IMR-90 (cell line): ENCODE results near the gene MLIP. TPM values are rescaled to one million over a fixed set of nuclear protein-coding genes. Genes with fewer than 3 reads are reported as not detected.
A peak's percentile ranks its signal among the peaks of the same experiment; 100 is the strongest.

Experiments
- ATAC-seq: fragments of 200-7000 bp; cut with Tn5 transposase; 2 replicates; pipeline ENCODE4 v1.9.1; 2020; ENCODE audit warnings: low read depth, mild to moderate bottlenecking, moderate library complexity
- BruUV-seq: library from RNA; stranded (reverse); fragments of 400-500 nt; replicated peaks from 2 replicates; lab custom pipeline; 2021; lab: Mats Ljungman, UMichigan
- CTCF ChIA-PET: fragments of 300-600 bp; formaldehyde crosslinking; extraction: SDS; loops from one replicate; lab custom pipeline; 2021; ENCODE audit warnings: antibody characterized with exemption; lab: Yijun Ruan, JAX
- POLR2A ChIA-PET: fragments of 300-600 bp; sonication (Branson Sonifier 250); formaldehyde crosslinking; loops from one replicate; lab custom pipeline; 2022; ENCODE audit warnings: antibody characterized with exemption; ENCODE audit not compliant: unreplicated experiment; lab: Charles Lee
- DNase-seq: peaks from one replicate; pipeline ENCODE4 v3.0.0; 2013
- H2AFZ ChIP-seq: replicated peaks from 2 replicates; pipeline ENCODE3; 2013; ENCODE audit warnings: low read length, mild to moderate bottlenecking; ENCODE audit not compliant: poor library complexity
- H2AK5ac ChIP-seq: 2 replicates; pipeline ENCODE4 v1.6.1; 2013; ENCODE audit warnings: low read depth, low read length, inconsistent platforms
- H2AK9ac ChIP-seq: replicated peaks from 2 replicates; pipeline ENCODE3; 2013; ENCODE audit warnings: mild to moderate bottlenecking, low read depth, low read length, moderate library complexity; ENCODE audit not compliant: poor library complexity
- H2BK120ac ChIP-seq: 2 replicates; pipeline ENCODE4 v1.6.1; 2013; ENCODE audit warnings: low read depth, low read length, inconsistent platforms
- H2BK15ac ChIP-seq: 3 replicates; pipeline ENCODE4 v1.6.1; 2013; ENCODE audit warnings: low read depth, low read length, inconsistent platforms
- H2BK20ac ChIP-seq: 2 replicates; pipeline ENCODE4 v1.6.1; 2013; ENCODE audit warnings: low read depth, mild to moderate bottlenecking, inconsistent platforms, low read length, moderate library complexity
- H2BK5ac ChIP-seq: 2 replicates; pipeline ENCODE4 v1.6.1; 2013; ENCODE audit warnings: mild to moderate bottlenecking, low read depth, low read length, inconsistent platforms; ENCODE audit not compliant: poor library complexity, severe bottlenecking
- H3K14ac ChIP-seq: replicated peaks from 2 replicates; pipeline ENCODE4 v1.6.1; 2013; ENCODE audit warnings: low read depth, low read length, inconsistent platforms
- H3K18ac ChIP-seq: 2 replicates; pipeline ENCODE4 v1.6.1; 2013; ENCODE audit warnings: low read depth, low read length, control low read depth
- H3K23ac ChIP-seq: 2 replicates; pipeline ENCODE4 v1.6.1; 2013; ENCODE audit warnings: low read depth, low read length, inconsistent platforms
- H3K27ac ChIP-seq: 2 replicates; pipeline ENCODE4 v1.5.1; 2013; ENCODE audit warnings: mild to moderate bottlenecking, control low read depth, low read length; ENCODE audit not compliant: insufficient read depth
- H3K27me3 ChIP-seq: 2 replicates; pipeline ENCODE4 v1.6.1; 2013; ENCODE audit warnings: low read length; ENCODE audit not compliant: control insufficient read depth, insufficient read depth
- H3K36me3 ChIP-seq: 2 replicates; pipeline ENCODE4 v1.6.1; 2013; ENCODE audit warnings: low read length, mixed read lengths; ENCODE audit not compliant: control insufficient read depth, insufficient read depth
- H3K4ac ChIP-seq: 2 replicates; pipeline ENCODE4 v1.6.1; 2013; ENCODE audit warnings: low read depth, low read length, inconsistent platforms
- H3K4me1 ChIP-seq: 2 replicates; pipeline ENCODE4 v1.6.1; 2013; ENCODE audit warnings: low read length, mixed read lengths; ENCODE audit not compliant: control insufficient read depth, insufficient read depth
- H3K4me2 ChIP-seq: 2 replicates; pipeline ENCODE4 v1.6.1; 2013; ENCODE audit warnings: low read depth, mild to moderate bottlenecking, control low read depth, low read length, moderate library complexity
- H3K4me3 ChIP-seq: 2 replicates; pipeline ENCODE4 v1.5.1; 2013; ENCODE audit warnings: low read depth, mild to moderate bottlenecking, control low read depth, low read length, moderate library complexity; ENCODE audit not compliant: insufficient read depth
- H3K56ac ChIP-seq: 2 replicates; pipeline ENCODE4 v1.6.1; 2013; ENCODE audit warnings: low read length, inconsistent platforms; ENCODE audit not compliant: insufficient read depth; ENCODE audit errors: extremely low read depth
- H3K79me1 ChIP-seq, 2 experiments: 2 replicates each; pipeline ENCODE4 v1.6.1; 2013; ENCODE audit warnings: low read length in 2 of 2, inconsistent platforms in 1 of 2, low read depth in 1 of 2
- H3K9ac ChIP-seq: 2 replicates; pipeline ENCODE4 v1.6.1; 2013; ENCODE audit warnings: low read depth, low read length, control low read depth
- H3K9me1 ChIP-seq: 2 replicates; pipeline ENCODE4 v1.6.1; 2013; ENCODE audit warnings: low read length, inconsistent platforms; ENCODE audit not compliant: insufficient read depth
- H3K9me3 ChIP-seq: 2 replicates; pipeline ENCODE4 v1.6.1; 2013; ENCODE audit warnings: low read length; ENCODE audit not compliant: control insufficient read depth, insufficient read depth
- H4K20me1 ChIP-seq: 2 replicates; pipeline ENCODE4 v1.6.1; 2013; ENCODE audit warnings: low read length, inconsistent platforms; ENCODE audit not compliant: insufficient read depth
- H4K5ac ChIP-seq: 2 replicates; pipeline ENCODE4 v1.6.1; 2013; ENCODE audit warnings: mild to moderate bottlenecking, low read depth, low read length, control low read depth
- H4K8ac ChIP-seq, 2 experiments: 2 replicates each; pipeline ENCODE4 v1.6.1; 2013; ENCODE audit warnings: low read depth in 2 of 2, low read length in 2 of 2, control low read depth in 1 of 2, inconsistent platforms in 1 of 2
- H4K91ac ChIP-seq: 2 replicates; pipeline ENCODE4 v1.6.1; 2013; ENCODE audit warnings: low read depth, low read length, inconsistent platforms; ENCODE audit not compliant: insufficient read depth
- BHLHE40 ChIP-seq: fragments of 150-350 bp; IDR thresholded peaks from 2 replicates; pipeline ENCODE4 v1.6.1; 2016; ENCODE audit warnings: mild to moderate bottlenecking, low read depth, low read length
- CHD1 ChIP-seq: IDR thresholded peaks from 2 replicates; pipeline ENCODE4 v1.6.1; 2012; ENCODE audit warnings: low read depth, low read length, improper control_type of control experiment
- FOS ChIP-seq: fragments of 150-350 bp; IDR thresholded peaks from 2 replicates; pipeline ENCODE4 v1.6.1; 2016; ENCODE audit warnings: low read depth, low read length
- MAFK ChIP-seq: IDR thresholded peaks from 2 replicates; pipeline ENCODE4 v1.6.1; 2012; ENCODE audit warnings: low read depth, low read length, improper control_type of control experiment
- MAZ ChIP-seq: IDR thresholded peaks from 2 replicates; pipeline ENCODE4 v1.6.1; 2012; ENCODE audit warnings: low read depth, mild to moderate bottlenecking, low read length, improper control_type of control experiment, moderate library complexity, borderline replicate concordance
- MXI1 ChIP-seq: IDR thresholded peaks from 2 replicates; pipeline ENCODE4 v1.6.1; 2012; ENCODE audit warnings: low read depth, mild to moderate bottlenecking, low read length, moderate library complexity, borderline replicate concordance
- POLR2A ChIP-seq: IDR thresholded peaks from 2 replicates; pipeline ENCODE4 v1.6.1; 2012; ENCODE audit warnings: mild to moderate bottlenecking, low read depth, low read length
- RAD21 ChIP-seq: IDR thresholded peaks from 2 replicates; pipeline ENCODE4 v1.6.1; 2012; ENCODE audit warnings: low read length, improper control_type of control experiment
- RFX5 ChIP-seq: IDR thresholded peaks from 2 replicates; pipeline ENCODE4 v1.8.0; 2012; ENCODE audit warnings: low read depth, mild to moderate bottlenecking, low read length, moderate library complexity
- SMC3 ChIP-seq: fragments of 150-350 bp; IDR thresholded peaks from 2 replicates; pipeline ENCODE4 v1.6.1; 2016; ENCODE audit warnings: low read depth, mild to moderate bottlenecking, antibody characterized with exemption, low read length, moderate library complexity
- WGBS, 2 experiments: methylation state at CpG; one replicate each; pipeline versions ENCODE4 v1.1.5 to v1.1.7; 2013; ENCODE audit warnings: missing lambda C conversion rate in 2 of 2; ENCODE audit not compliant: insufficient read length in 1 of 2; ENCODE audit errors: extremely low coverage in 2 of 2; 5-methylcytosine and 5-hydroxymethylcytosine counted together
- dilution Hi-C: fragments of 300-500 bp; cut with HindIII; formaldehyde crosslinking; loops from one replicate; pipeline ENCODE4 v1.14.3; 2018; ENCODE audit warnings: low sequenced_read_pairs; ENCODE audit not compliant: unreplicated experiment
- in situ Hi-C: fragments of 300-500 bp; cut with MboI; formaldehyde crosslinking; loops from 3 replicates; pipeline ENCODE4 v1.14.3; 2019; ENCODE audit warnings: low sequenced_read_pairs, inconsistent platforms, mixed read lengths
- intact Hi-C: fragments of 100-400 bp; cut with micrococcal nuclease; formaldehyde crosslinking; loops from 2 replicates; pipeline ENCODE4 v1.10.0; 2022
- polyA plus RNA-seq, 3 experiments: library from polyadenylated mRNA; depleted of rRNA; stranded (reverse); fragments of >200 nt; gene quantifications; 2 replicates each; pipeline ENCODE4 v1.2.3, GENCODE V29; 2012; ENCODE audit warnings: low replicate concordance in 1 of 3
- total RNA-seq: library from RNA; depleted of rRNA; stranded (reverse); fragments of >200 nt; gene quantifications from 2 replicates; pipeline ENCODE4 v1.2.3, GENCODE V29; 2012

The MLIP gene
- total and polyA plus RNA-seq, 2 of the 4 experiments (the other 2 are of a cell fraction): not detected

- Histone ChIP-seq H3K27ac (no peak overlapping the region), H2AFZ (no peak overlapping the region), H3K4me3 (no peak overlapping the region), H3K56ac (no peak overlapping the region), H4K91ac (no peak overlapping the region), H2BK15ac (no peak overlapping the region), H3K9me3 (no peaks in the 10 kb centered on the region), H2BK20ac (no peak overlapping the region), H2BK120ac (no peak overlapping the region), H3K79me1 (no peaks in the 10 kb centered on the region), H3K14ac (no peak overlapping the region), H3K23ac (no peak overlapping the region), H2AK9ac (no peak overlapping the region), H2BK5ac (no peak overlapping the region), H3K9me1 (no peaks in the 10 kb centered on the region), H3K4me2 (no peak overlapping the region), H4K5ac (no peak overlapping the region), H4K8ac (no peak overlapping the region), H3K36me3 (no peaks in the 10 kb centered on the region), H3K4ac (no peak overlapping the region), H4K20me1 (no peaks in the 10 kb centered on the region), H3K4me1 (no peaks in the 10 kb centered on the region), H2AK5ac (no peak overlapping the region), H3K9ac (no peak overlapping the region), H3K18ac (peak overlapping the region; percentile 58; the same call in 1 of the 2 replicates), H3K27me3 (no peaks in the 10 kb centered on the region)
- in situ Hi-C loops (no loop called here), dilution Hi-C loops (no loop called here), intact Hi-C loops (no loop called here)
- WGBS, 2 experiments: no CpG with 5 or more reads among the region's 2 CpGs
- ChIA-PET POLR2A (no interaction called here), CTCF (no interaction called here)
- BruUV-seq: no TSS peak
- no peak for ATAC-seq
- peak; percentile 32 for DNase-seq
- TF ChIP-seq SMC3 (no peak), MAZ (no peak), FOS (no peak), POLR2A (no peak), MAFK (no peak), MXI1 (no peak), RFX5 (no peak), CHD1 (no peak), BHLHE40 (no peak), RAD21 (no peak)
These were observed 188.5 kb downstream of the MLIP start for GRCh38 chr6:54299542-54300269.
